ENCODE data around the gene CDH4.
"Not testable (repeated sequence)": the region's sequence is repeated elsewhere in the genome, so short reads cannot be mapped to it uniquely, and the experiment has no call there.

The CDH4 gene

GRCh38 chr20:61387204-61387953, 135.3 kb downstream of the CDH4 start:
- no peak for DNase-seq (ENCODE audit: low spot score)

GRCh38 chr20:61387954-61388348, 135.9 kb downstream of the CDH4 start:
- DNase-seq (ENCODE audit: low spot score): no peak

- DNase-seq (ENCODE audit: low spot score): no peak
Measured at GRCh38 chr20:61389077-61389476, 137.0 kb downstream of the CDH4 start.

- no peak for DNase-seq (ENCODE audit: low spot score)
Measured at GRCh38 chr20:61391185-61391584, 139.1 kb downstream of the CDH4 start.

- no peak for DNase-seq (ENCODE audit: low spot score)
Measured at GRCh38 chr20:61391812-61392520, 139.9 kb downstream of the CDH4 start.

- DNase-seq (ENCODE audit: low spot score): no peak
Measured at GRCh38 chr20:61394088-61394799, 142.2 kb downstream of the CDH4 start.

GRCh38 chr20:61396262-61396848, 144.3 kb downstream of the CDH4 start:
- DNase-seq (ENCODE audit: low spot score): no peak

GRCh38 chr20:61397146-61397545, 145.1 kb downstream of the CDH4 start:
- DNase-seq (ENCODE audit: low spot score): no peak

- DNase-seq (ENCODE audit: low spot score): no peak
Measured at GRCh38 chr20:61397790-61398189, 145.7 kb downstream of the CDH4 start.

- DNase-seq (ENCODE audit: low spot score): no peak
Measured at GRCh38 chr20:61399433-61399832, 147.4 kb downstream of the CDH4 start.

- no peak for DNase-seq (ENCODE audit: low spot score)
Measured at GRCh38 chr20:61400499-61400898, 148.4 kb downstream of the CDH4 start.

GRCh38 chr20:61404303-61404702, 152.2 kb downstream of the CDH4 start:
- DNase-seq (ENCODE audit: low spot score): no peak

GRCh38 chr20:61405007-61405406, 152.9 kb downstream of the CDH4 start:
- no peak for DNase-seq (ENCODE audit: low spot score)

GRCh38 chr20:61406773-61407172, 154.7 kb downstream of the CDH4 start:
- DNase-seq (ENCODE audit: low spot score): not testable (repeated sequence)

GRCh38 chr20:61407561-61407960, 155.5 kb downstream of the CDH4 start:
- DNase-seq (ENCODE audit: low spot score): no peak

- no peak for DNase-seq (ENCODE audit: low spot score)
Measured at GRCh38 chr20:61408951-61409740, 157.1 kb downstream of the CDH4 start.

GRCh38 chr20:61411743-61412142, 159.7 kb downstream of the CDH4 start:
- DNase-seq (ENCODE audit: low spot score): no peak

GRCh38 chr20:61413752-61414151, 161.7 kb downstream of the CDH4 start:
- no peak for DNase-seq (ENCODE audit: low spot score)

- no peak for DNase-seq (ENCODE audit: low spot score)
Measured at GRCh38 chr20:61414455-61414991, 162.5 kb downstream of the CDH4 start.

- DNase-seq (ENCODE audit: low spot score): no peak
Measured at GRCh38 chr20:61416546-61416945, 164.5 kb downstream of the CDH4 start.

- no peak for DNase-seq (ENCODE audit: low spot score)
Measured at GRCh38 chr20:61417221-61417941, 165.3 kb downstream of the CDH4 start.
